GM19240 (cell line): ENCODE measurements around the gene FEN1.

ENCODE experiments used
- DNase-seq: peaks from one replicate; pipeline ENCODE4 v3.0.0; 2011; ENCODE audit warnings: low spot score; ENCODE audit not compliant: insufficient read length

FEN1 gene

GRCh38 chr11:61775106-61775505, 17.6 kb upstream of the FEN1 start:
- DNase-seq, result no peak

- no peak for DNase-seq
These were observed 16.8 kb upstream of the FEN1 start for GRCh38 chr11:61775606-61776554.

DNA sequence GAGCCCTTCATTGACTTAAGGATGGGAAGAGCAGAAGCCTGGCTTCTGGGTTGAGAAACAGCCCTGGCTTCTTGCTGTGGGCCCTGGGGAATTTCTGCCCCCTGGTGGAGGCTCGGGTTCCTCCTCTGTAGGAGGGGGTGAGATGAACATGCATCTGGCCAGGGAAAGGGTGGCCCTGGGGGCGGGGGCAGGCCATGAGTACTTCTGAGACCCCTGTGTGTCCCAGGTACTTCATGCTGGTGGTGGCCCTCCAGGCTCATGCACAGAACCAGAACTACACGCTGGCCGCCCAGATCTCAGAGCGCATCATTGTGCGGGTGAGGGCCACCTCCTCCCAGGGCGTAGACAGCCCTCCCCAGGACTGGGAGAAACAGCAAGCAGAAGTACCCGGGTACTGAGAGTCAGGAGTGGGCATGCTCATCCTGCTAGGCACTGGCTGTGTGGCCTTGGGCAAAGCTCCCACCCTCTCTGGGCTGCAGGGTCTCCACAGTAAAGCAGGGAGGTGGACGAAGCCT, 16.1 kb upstream of the FEN1 start:
- peak; percentile 93 for DNase-seq

GRCh38 chr11:61777234-61778090, 15.2 kb upstream of the FEN1 start:
- DNase-seq, result no peak

- DNase-seq, result no peak
These were observed 14.3 kb upstream of the FEN1 start for GRCh38 chr11:61778357-61778886.

- no peak for DNase-seq
These were observed 13.6 kb upstream of the FEN1 start for GRCh38 chr11:61778920-61779650.

- no peak for DNase-seq
These were observed 12.8 kb upstream of the FEN1 start for GRCh38 chr11:61779666-61780525.

- DNase-seq, result no peak
These were observed 12.0 kb upstream of the FEN1 start for GRCh38 chr11:61780581-61781162.

DNA sequence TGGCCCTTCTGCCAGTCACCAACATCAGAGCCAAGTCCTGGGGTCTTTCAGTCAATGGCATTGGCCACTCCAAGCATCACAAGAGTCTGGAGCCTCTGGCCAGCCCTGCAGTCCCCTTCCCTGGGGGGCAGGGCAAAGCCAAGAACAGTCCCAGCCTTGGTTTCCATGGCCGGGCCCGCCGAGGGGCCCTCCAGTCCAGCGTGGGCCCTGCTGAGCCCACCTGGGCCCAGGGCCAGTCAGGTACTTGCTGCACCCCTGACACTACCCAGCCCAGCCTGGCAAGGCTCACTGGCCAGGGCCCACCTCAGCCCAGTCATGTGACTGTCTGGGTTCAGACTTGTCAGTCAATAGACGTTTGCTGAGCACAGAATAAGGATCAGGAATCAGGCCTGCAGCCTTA, 11.1 kb upstream of the FEN1 start:
- no peak for DNase-seq

DNA sequence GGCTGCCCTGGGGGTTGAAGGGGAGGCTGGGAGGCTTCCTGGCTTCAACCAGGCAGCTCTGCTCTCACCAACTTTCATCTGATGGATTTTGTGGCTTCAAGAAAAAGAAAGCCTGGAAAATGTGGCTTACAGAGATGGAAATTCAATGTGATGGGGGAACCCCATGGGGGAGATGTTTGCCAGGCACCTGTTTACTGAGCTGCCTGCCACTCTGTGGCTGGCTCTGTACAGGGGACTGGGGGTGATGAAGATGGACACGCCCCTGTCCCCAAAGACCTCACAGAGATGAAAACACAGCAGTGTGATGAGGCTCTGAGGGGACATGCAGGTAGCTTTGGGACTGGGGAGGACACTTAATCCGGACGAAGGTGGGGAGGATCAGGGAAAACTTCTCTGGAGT, 10.4 kb upstream of the FEN1 start:
- DNase-seq, result no peak

GRCh38 chr11:61782841-61783240, 9.9 kb upstream of the FEN1 start:
- DNase-seq, result no peak

DNA sequence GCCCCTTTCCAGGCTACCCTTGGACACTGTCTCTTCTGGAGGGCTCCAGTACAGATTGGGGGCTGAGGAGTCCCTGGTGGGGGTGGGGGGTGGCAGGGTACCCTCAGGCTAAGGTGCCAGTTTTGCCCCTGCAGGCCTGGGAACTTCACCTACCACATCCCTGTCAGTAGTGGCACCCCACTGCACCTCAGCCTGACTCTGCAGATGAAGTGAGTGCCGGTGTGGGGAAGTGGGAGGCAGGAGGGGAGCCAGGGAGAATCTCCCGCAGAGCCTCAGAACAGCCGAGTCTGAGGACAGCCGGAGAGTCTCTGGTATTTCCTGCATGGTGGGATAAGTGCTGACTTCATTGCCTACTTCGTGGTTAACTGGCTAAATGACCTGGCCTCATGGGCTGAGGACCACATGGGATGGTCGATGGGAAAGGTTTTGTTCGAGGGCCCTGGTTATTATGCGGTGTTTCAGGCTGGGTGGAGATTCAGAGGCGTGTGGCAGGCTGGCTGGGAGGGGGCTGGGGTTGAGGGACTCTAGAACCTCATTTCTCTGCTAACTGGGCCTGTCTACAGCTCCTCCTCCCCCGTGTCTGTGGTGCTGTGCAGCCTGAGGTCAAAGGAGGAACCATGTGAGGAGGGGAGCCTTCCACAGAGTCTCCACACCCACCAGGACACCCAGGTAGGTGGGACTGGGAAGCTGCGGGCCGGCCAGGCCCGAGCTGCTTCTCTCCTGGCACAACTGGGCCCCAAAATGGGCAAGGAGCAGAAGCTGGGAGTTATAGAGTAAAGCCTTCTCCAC, 8.8 kb upstream of the FEN1 start:
- no peak for DNase-seq

DNA sequence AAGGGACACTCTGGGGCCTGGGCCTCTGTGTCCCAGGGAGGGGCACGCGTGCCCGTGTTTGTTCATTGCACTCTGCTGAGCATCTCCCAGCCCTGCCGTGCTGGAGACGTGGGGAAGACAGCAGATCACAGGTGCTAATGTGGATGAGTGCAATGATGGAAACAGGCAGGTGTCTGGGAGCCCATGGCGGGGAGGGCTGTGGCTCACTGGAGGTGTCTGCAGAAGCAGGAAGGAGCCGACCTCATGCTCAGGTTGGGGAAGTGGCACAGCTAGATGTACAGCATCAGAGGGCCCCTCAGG, 8.3 kb upstream of the FEN1 start:
- no peak for DNase-seq

GRCh38 chr11:61785837-61786402, 6.8 kb upstream of the FEN1 start:
- DNase-seq, result no peak

- DNase-seq, result no peak
These were observed 4.7 kb upstream of the FEN1 start for GRCh38 chr11:61787928-61788491.

DNA sequence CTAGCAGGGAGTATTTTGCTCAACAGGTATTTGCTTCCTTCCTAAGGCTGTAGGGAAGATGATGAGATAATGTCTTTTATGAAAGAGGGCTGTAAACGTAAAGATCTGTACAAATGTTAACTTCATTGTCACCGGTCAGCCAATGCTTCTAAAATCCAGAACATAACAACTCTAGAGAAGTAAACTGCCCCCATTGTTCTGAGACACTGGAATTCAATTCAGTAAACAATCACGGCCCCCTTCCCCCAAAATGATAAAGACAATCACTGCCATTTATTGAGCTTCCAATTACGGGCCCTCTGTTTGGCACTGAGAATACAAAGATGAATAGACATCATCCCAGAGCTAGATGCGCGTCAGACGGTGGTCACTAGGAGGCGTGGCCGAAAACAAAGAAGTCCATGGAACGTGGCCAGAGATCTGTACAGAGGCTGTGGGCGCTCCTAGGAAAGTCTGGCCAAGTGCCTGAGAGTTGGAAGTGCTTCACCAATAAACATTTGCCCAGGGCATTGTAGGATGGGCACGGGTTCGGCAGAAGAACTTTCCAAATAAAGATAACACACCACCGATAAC, 888 bp upstream of the FEN1 start:
- DNase-seq, result no peak

GRCh38 chr11:61793083-61793828, 545 bp downstream of the FEN1 start:
- DNase-seq, result no peak

DNA sequence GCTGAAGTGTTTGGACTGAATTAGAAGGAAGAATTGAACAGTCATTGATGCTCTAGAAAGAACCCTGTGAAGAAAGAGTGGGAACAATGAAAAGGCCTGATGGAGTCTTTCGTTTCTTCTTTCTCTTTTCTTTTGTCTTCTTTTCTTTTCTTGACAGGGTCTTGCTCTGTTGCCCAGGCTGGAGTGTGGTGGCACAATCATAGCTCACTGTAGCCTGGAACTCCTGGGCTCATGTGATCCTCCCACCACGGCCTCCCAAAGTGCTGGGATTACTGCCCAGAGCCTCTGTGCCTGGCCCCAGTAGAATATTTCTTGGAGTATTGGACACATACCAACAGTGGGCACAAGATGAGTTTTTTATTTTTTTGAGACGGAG, 1.1 kb downstream of the FEN1 start:
- DNase-seq, result no peak
